Stomach smooth muscle (tissue), 2 donors: Measurements from ENCODE around the gene NLRP9.
"Not testable (repeated sequence)": the region's sequence is repeated elsewhere in the genome, so short reads cannot be mapped to it uniquely, and the experiment has no call there.

Experiments
- H3K27ac ChIP-seq: one replicate; pipeline ENCODE4 v1.7.0; 2013; ENCODE audit warnings: mild to moderate bottlenecking, low read length, inconsistent platforms
- H3K27me3 ChIP-seq, 2 donors: one replicate each; pipeline ENCODE4 v1.7.0; 2013; ENCODE audit warnings: low read length in 2 of 2; ENCODE audit not compliant: insufficient read depth in 2 of 2, control insufficient read depth in 1 of 2
- H3K36me3 ChIP-seq, 2 donors: one replicate each; pipeline ENCODE4 v1.7.0; 2013; ENCODE audit warnings: low read length in 2 of 2; ENCODE audit not compliant: control insufficient read depth in 2 of 2, insufficient read depth in 2 of 2
- H3K4me1 ChIP-seq: one replicate; pipeline ENCODE4 v1.7.0; 2013; ENCODE audit warnings: low read length; ENCODE audit not compliant: control insufficient read depth, insufficient read depth
- H3K4me3 ChIP-seq, 2 donors: one replicate each; pipeline ENCODE4 v1.7.0; 2013; ENCODE audit warnings: low read length in 2 of 2
- H3K9ac ChIP-seq, 2 donors: one replicate each; pipeline ENCODE4 v1.7.0; 2013; ENCODE audit warnings: low read length in 2 of 2, mild to moderate bottlenecking in 1 of 2
- H3K9me3 ChIP-seq, 2 donors: one replicate each; pipeline ENCODE4 v1.7.0; 2013; ENCODE audit warnings: low read length in 2 of 2; ENCODE audit not compliant: control insufficient read depth in 2 of 2
- donor health status: healthy.
- donor health status: Pancreatic carcinoma.

The NLRP9 gene

GRCh38 chr19:55730378-55730777 lies 7.8 kb downstream of the NLRP9 start:
- H3K27ac ChIP-seq, H3K27me3 ChIP-seq, H3K4me1 ChIP-seq, H3K36me3 ChIP-seq, H3K4me3 ChIP-seq, H3K9me3 ChIP-seq, H3K9ac ChIP-seq: not testable (repeated sequence)

GRCh38 chr19:55723491-55723890 lies 14.7 kb downstream of the NLRP9 start:
- H3K4me3 ChIP-seq: no peak overlapping the region
- no peak overlapping the region for H3K9ac ChIP-seq
- no peaks in the 10 kb centered on the region for H3K4me1 ChIP-seq
- no peak overlapping the region for H3K27ac ChIP-seq
- no peaks in the 10 kb centered on the region for H3K36me3 ChIP-seq
- peaks cover 8 to 13% of the 10 kb centered on the region in 2 donors for H3K27me3 ChIP-seq
- H3K9me3 ChIP-seq: peaks cover 5 to 7% of the 10 kb centered on the region in 2 donors

GRCh38 chr19:55720801-55721200 lies 17.4 kb downstream of the NLRP9 start:
- Histone ChIP-seq H3K27ac (no peak overlapping the region), H3K4me1 (no peaks in the 10 kb centered on the region), H3K4me3 (no peak overlapping the region), H3K9ac (no peak overlapping the region), H3K36me3 (no peaks in the 10 kb centered on the region), H3K27me3 (peaks cover 15 to 26% of the 10 kb centered on the region in 2 donors), H3K9me3 (peaks cover 5 to 7% of the 10 kb centered on the region in 2 donors)

GRCh38 chr19:55720214-55720746 lies 17.9 kb downstream of the NLRP9 start:
- H3K27me3 ChIP-seq: peaks cover 15 to 26% of the 10 kb centered on the region in 2 donors
- H3K9ac ChIP-seq: no peak overlapping the region
- no peak overlapping the region for H3K4me3 ChIP-seq
- no peaks in the 10 kb centered on the region for H3K4me1 ChIP-seq
- H3K9me3 ChIP-seq: peaks cover 5 to 7% of the 10 kb centered on the region in 2 donors
- H3K36me3 ChIP-seq: no peaks in the 10 kb centered on the region
- H3K27ac ChIP-seq: no peak overlapping the region

GRCh38 chr19:55717879-55718711 lies 20.1 kb downstream of the NLRP9 start:
- not testable (repeated sequence) for H3K4me3 ChIP-seq, H3K9me3 ChIP-seq, H3K36me3 ChIP-seq, H3K9ac ChIP-seq, H3K27ac ChIP-seq, H3K4me1 ChIP-seq
- peaks cover 15 to 26% of the 10 kb centered on the region in 2 donors for H3K27me3 ChIP-seq

- no peak overlapping the region for H3K27ac ChIP-seq
- H3K4me1 ChIP-seq: no peaks in the 10 kb centered on the region
- H3K27me3 ChIP-seq: peaks cover 15 to 26% of the 10 kb centered on the region in 2 donors
- H3K36me3 ChIP-seq: no peaks in the 10 kb centered on the region
- H3K4me3 ChIP-seq: no peak overlapping the region
- no peak overlapping the region for H3K9ac ChIP-seq
- peaks cover 3 to 5% of the 10 kb centered on the region in 2 donors for H3K9me3 ChIP-seq
Observed at GRCh38 chr19:55717251-55717650, 21.0 kb downstream of the NLRP9 start.

GRCh38 chr19:55716531-55716930 lies 21.7 kb downstream of the NLRP9 start:
- no peaks in the 10 kb centered on the region for H3K4me1 ChIP-seq
- no peak overlapping the region for H3K4me3 ChIP-seq
- H3K9ac ChIP-seq: no peak overlapping the region
- H3K27ac ChIP-seq: no peak overlapping the region
- H3K9me3 ChIP-seq: peaks cover 0 to 5% of the 10 kb centered on the region in 2 donors
- no peaks in the 10 kb centered on the region for H3K36me3 ChIP-seq
- H3K27me3 ChIP-seq: peaks cover 15 to 26% of the 10 kb centered on the region in 2 donors

GRCh38 chr19:55712804-55713631 lies 25.2 kb downstream of the NLRP9 start:
- Histone ChIP-seq H3K27ac (no peak overlapping the region), H3K4me3 (no peak overlapping the region)

GRCh38 chr19:55711719-55712118 lies 26.5 kb downstream of the NLRP9 start:
- H3K9me3 ChIP-seq: no peaks in the 10 kb centered on the region
- H3K4me3 ChIP-seq: no peak overlapping the region
- no peaks in the 10 kb centered on the region for H3K36me3 ChIP-seq
- H3K27ac ChIP-seq: no peak overlapping the region
- no peak overlapping the region for H3K9ac ChIP-seq
- no peaks in the 10 kb centered on the region for H3K4me1 ChIP-seq
- peaks cover 3 to 4% of the 10 kb centered on the region in 2 donors for H3K27me3 ChIP-seq

More at GRCh38 chr19:55712804-55713631, 25.2 kb downstream of the NLRP9 start:
- no peaks in the 10 kb centered on the region for H3K36me3 ChIP-seq
- H3K27me3 ChIP-seq: peaks cover 5 to 13% of the 10 kb centered on the region in 2 donors
- H3K9ac ChIP-seq: no peak overlapping the region
- no peaks in the 10 kb centered on the region for H3K9me3 ChIP-seq
- no peaks in the 10 kb centered on the region for H3K4me1 ChIP-seq

GRCh38 chr19:55705972-55706371 lies 32.2 kb downstream of the NLRP9 start:
- Histone ChIP-seq H3K27ac (no peak overlapping the region), H3K4me3 (no peak overlapping the region), H3K4me1 (no peaks in the 10 kb centered on the region), H3K36me3 (no peaks in the 10 kb centered on the region), H3K9me3 (no peaks in the 10 kb centered on the region), H3K27me3 (no peaks in the 10 kb centered on the region), H3K9ac (no peak overlapping the region)
